HG02571 (cell line): Measurements from ENCODE around the gene SMIM20.

ENCODE experiments used
- ATAC-seq: cut with Tn5 transposase; IDR thresholded peaks from one replicate; pipeline ENCODE4 v1.9.1; 2021; ENCODE audit warnings: mild to moderate bottlenecking, moderate library complexity; ENCODE audit not compliant: unreplicated experiment

The SMIM20 gene

DNA sequence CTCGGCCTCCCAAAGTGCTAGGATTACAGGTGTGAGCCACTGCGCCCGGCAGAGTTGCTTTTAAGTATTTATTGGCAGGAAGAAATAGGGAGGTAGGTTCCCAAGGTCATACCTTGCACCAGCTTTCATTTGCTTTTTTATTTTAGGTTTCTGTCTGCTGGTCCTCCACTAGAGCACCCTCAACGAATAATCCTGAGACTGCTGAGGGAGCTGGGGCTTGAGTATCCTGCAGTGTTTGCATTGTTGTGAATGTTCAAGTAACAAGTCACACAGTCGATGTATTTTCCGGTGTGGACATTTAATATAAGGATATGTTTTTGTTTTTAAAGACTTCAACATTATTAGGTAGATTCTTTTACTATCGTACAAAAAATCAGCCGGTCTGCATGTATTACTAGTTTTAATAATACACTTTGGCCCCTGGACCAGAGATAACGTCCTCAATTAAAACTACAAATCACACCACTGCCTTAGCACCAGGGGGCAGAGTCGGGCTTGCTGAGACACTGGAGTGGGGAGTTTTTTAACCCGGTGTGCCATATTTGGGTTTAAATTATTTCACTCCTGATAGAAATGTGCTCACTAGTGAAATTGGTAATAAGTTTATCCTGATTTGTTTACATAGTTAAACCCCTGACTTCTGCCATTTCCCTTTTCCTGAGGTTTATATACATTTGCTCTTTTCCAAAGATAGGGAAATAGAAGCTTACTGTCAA is 11.6 kb downstream of the SMIM20 start:
- peak; percentile 75 for ATAC-seq

DNA sequence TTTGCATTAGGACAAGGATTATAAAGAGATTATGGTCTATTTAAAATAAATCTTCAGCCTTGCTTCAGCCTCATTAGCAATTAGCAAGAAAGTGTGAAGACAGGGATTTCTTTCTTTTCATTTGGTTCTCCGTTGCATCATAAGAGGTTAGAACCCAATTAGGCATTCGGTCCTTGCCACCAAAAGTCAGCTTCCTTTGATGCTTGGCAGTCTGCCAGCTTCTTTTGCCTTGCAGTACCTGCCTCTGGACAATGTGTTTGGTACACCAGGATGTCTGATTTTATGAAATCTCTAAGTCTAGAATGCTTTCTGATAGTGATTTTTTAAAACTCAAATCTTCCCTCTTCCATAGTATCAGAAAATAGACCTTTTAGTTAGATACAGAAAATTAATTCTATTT is 12.4 kb downstream of the SMIM20 start:
- no peak for ATAC-seq

DNA sequence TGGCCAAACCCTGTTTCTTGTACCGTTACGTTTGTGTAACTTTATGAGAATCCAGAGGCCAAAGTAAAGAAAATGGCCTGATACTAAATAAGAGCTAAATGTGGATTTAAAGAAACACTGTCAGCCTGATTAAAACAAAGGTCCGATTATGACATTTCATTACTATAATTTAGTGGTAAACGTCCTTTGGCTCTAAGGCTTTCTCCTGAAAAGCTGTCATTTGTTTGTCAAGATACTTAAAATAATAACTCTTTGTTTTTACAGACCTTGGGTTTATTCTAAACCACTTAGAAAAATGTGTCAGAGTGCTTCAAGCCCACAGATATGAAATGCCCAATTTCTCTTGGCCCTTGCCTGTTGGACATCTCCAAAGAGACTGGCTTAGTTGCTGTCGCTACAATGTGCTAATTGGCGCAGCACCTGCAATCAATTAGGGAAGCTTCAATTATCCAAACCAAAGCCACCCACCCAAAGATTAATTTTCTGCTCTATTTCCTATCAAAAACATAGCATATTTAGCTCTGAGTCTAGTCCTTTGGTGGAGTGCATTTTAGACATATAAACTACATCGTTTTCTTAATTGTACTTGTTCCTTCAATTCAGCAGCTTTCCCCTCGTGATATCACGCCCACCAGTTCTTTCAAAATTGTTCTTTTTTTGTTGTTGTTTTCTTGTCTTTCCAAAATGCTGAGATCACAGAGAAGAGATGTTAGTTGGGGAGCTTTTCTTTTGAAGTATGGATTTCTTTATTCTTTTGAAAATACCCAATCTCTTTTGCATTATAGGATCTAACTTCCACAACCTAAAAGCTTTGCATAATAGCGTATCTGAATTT is 13.6 kb downstream of the SMIM20 start:
- ATAC-seq = no peak

DNA sequence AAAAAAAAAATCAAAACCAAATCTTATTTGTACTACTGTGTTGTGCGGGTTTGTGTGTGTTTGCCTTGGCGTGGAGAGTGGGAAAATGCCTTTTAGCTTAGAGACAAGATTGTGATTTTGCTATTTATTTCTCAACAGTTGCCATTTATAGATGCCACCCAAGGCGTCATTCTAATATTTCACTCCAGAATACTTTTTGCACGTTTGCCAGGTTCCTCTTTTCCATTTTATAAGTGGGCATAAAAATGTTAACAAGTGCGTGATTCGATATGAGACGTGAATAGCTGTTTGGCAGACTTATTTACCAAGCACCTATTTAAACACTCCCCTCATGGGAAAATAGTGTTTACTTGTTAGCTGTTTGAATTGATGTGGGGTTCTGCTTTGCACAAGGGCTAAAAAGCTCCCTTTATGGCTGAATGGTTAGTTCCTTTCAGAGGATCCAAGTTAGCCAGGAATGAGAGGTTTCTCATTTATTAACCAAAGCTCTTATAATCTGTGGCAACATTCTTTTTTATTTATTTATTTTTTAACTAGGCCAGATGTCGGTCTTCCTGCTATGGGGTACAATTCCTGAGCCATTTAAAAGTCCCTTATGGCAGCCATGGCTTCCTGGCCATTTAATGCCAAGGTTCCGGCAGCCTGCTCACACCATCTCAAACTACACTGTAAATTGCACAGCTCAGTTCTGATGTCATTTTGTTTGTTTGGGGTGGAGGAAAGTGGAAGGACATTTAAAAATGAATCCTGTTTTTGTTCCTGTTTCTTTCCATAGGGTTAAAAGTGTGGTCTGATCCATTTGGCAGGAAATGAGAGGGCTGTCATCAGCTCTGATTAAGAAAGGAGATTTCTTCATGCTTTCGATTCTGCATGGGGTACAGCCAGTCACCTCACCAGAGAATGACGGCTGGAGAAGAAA is 14.6 kb downstream of the SMIM20 start:
- no peak for ATAC-seq

DNA sequence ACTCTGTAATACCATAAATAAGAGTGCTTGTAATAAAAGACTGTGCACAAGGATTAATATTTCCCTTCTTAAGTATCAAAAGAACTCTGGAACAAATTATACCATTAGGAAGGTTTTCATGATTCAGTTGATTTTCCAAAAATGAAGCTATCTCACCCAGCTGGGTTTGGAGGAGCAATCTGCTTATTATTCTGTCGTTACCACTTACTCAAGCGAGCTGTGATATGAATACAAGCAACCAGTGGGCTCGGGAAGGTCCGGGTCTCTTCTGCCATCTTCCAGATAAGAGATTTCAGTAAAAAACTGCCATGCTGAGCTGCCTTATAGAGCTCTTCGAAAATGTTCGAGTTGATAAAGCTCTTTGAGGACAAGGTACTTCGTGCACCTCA is 15.3 kb downstream of the SMIM20 start:
- no peak for ATAC-seq

DNA sequence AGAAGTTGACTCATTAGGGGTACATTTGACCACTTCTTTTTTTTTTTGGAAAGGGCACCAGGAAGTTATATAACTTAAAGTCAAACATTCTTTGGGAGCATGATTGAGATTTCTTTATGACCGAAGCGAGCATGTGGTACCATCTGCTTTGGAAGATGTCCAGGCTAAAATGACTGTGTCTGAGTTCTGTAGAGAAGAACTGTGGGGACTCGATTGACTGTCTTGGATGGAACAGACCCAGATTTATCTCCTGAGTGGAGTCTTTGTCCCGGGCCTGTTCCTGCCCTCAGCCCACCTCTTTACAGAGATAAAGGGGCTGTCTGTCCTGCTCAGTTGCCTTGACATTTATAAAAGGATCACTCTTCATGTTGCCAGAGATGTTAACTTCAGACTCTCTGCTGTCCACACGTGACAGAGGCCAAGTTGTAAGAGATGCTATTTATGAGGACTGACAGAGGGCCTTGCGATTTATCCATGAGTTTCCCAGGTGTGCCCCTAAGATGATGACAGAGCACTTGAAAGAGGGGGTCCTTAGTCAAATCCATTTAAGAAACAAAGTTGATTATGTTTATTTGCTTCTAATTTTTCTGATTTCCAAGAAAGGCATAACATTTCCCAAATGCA is 16.8 kb downstream of the SMIM20 start:
- ATAC-seq = no peak

DNA sequence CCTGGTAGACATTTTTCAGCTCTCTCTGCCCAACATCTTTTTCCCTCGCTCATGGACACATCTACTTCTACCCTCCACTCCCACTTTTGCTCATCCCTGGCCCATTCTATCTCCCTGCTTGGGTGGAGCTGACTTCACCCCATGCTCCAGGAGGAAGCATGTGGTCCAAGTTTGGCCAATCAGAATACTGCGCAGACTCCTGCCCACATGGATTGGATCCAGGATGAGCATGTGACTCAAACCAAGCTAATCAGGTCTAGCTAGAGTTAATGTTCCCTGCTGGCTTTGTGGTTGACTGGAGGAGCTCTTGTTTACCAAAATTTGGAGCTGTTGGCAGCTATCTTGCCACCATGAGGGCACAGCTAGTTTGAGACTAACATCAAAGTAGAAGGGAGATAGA is 22.7 kb downstream of the SMIM20 start:
- ATAC-seq = no peak

DNA sequence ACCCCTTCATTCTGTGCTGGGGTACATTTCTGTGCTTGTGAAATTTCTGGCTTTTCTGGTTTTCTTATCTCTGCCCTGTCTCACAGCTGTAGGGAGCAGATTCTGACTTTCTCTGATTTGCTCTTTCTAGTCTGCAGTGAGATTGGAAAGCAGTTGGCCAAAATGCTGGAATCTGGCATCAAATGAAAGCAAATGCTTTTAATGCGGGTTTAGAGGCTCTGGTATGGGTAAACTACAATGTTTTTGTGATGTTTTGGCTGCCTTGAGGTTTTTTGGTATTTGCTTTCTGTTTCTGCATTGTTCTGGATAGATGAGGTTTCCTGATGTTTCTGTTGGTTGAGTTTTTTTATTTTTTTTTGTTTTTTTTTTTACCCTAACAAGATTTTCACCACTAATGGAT is 23.8 kb downstream of the SMIM20 start:
- no peak for ATAC-seq

DNA sequence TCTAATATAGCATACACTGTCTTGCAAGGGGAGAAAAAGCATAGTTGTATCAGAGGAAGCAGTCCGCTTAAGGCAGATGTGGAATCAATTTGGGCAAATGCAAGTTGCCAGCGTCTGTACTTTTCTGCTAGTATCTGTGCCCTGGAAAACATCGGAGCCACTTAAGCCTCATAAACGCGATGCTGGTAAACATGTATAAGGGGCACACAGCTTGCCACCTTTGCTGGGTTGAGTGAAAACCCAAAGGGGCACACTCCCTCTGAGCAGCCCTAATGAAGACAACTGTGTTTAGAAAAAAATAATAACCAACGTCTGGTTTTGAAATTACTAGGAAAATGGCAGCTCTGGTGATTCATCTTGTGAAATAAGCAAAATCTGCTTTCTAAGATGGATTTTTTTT is 24.3 kb downstream of the SMIM20 start:
- ATAC-seq = peak; percentile 32

DNA sequence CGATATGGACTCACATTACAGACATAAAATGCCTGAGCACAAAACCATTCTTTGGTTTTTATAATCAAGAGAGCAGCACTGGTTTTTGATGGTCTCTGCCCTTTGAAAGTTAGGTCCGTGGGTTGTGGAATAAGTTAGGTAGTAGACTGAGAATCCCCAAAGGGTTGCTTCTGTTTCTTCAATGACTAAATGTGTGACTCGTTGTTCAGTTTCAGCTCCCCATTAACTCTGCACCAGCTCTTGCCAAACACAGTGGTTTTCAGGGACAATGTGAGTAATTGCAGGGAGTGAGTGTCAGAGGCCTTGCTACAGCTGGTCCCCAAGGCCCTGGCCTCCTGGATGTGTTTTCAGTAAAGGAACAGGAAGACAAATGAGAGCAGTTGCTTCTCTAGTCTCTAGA is 24.8 kb downstream of the SMIM20 start:
- ATAC-seq = peak; percentile 81

DNA sequence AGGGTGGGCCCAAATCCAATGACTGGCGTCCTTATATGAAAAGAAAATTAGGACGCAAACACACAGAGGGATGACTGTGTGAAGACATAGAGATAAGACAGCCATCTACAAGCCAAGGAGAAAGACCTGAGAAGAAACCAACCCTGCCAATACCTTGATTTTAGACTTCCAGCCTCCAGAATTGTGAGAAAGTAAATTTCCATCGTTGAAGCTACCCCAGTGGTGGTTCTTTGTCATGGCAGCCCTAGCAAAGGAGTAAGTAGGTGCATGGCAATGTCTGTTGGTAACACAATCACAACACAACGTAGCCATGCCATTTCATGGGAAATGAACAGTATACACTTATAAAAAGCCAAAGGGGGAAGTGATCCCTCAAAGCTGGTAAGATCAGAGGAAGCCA is 25.3 kb downstream of the SMIM20 start:
- ATAC-seq = no peak

DNA sequence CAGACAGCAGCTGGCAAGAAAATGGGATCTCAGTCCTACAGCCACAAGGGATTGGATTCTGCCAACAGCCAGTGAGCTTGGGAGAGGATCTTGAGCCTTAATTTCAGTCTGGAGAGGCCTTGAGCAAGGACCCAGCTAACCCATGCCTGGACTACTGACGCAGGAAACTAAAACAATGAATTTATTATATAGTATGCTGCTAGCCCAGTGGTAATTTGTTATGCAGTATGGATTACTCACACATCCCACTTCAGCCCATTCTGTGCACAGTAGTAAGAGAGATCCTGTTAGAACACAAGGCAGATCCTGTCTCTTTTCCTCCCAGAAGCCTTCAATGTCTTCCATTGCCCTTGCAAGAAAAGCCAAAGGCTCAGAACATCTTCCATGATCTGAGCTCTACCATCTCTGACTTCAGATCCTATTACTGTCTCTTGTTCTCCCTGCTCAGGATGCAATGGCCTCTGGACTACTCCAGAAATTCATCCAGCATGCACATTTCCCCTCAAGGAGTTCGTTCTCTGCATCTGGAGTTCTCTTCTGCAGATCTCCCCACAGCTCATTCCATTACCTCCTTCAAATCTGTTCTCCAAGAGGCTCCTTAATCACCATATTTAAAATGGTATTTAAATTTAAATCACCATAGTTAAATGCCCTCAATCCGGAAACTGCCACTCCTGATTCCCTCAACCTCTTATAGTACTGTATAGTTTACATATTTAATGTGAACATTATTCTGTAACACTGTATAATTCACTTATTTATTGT is 27.6 kb downstream of the SMIM20 start:
- no peak for ATAC-seq

DNA sequence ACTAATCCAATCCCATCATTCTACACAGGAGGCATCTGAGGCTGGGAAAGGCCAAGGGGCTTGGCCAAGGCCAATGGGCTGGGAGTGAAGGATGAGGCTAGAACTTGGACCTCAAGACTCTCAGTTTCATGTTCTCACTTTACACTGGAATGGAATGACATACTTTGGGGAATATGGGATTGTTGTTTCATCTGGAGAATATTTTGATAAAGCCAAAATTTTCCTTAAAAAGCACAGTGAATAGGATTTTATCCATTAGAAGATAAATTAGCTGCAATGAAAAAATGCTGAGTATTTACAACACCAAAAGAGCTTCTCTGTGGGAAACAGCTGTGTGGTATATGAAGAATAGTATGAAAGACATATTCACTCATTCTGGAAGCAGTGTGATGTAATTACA is 29.3 kb downstream of the SMIM20 start:
- no peak for ATAC-seq

DNA sequence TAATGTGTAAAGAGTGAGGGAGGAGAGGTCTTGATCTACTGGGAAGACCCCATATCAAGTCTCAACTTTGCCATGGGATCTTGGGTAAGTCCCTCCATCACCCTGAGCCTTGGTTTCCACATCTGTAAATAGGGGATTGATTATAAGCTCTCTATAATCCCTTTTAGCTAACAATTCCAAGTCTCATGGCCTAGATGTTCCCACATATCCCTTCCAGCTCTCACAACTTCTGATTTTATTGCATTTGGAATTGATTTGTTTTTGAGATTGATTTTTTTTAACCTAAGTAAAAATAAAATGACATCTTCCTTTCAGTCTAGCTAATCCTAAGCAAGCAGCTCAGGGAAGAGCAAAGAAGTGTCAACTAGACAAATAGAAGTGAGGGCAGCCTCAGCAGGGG is 29.8 kb downstream of the SMIM20 start:
- ATAC-seq = no peak

DNA sequence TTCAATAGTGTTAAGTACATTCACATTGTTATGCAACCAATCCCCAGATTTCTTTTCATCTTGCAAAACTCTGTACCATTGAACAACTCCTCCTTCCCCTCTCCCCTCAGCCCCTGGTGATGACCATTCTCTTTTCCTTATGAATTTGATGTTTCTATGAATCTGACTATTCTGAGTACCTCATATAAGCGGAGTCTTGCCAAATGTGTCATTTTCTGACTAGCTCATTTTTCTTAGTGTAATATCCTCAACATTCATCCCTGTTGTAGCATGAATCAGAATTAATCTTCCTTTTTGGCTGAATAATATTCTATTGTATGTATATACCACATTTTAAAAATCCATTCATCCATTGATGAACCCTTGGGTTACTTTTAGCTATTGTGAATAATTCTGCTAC is 34.0 kb downstream of the SMIM20 start:
- ATAC-seq = no peak

DNA sequence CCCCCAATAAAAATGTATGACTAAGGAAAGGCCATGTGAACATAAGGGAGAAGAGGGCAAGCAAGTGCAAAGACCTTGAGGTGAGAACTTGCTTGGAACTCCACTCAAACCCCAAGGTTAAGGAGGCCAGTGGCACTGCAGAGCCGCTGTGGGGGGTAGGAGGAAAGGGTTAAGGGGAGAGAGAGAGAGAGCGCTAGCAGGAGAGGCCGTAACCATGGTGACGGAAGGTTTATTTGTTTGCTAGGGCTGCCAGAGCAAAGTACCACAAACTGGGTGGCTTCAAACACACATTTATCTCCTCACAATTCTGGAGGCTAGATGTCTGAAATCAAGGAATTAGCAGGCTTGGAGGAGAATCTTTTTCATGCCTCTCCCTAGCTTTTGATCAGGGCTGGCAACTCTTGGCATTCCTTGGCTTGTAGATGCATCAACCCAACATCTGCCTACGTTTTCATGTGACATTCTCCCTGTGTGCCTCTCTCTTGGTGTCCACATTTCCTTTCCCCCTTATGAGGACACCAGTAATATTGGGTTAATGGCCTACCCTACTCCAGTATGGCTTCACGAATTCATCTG is 35.2 kb downstream of the SMIM20 start:
- no peak for ATAC-seq

DNA sequence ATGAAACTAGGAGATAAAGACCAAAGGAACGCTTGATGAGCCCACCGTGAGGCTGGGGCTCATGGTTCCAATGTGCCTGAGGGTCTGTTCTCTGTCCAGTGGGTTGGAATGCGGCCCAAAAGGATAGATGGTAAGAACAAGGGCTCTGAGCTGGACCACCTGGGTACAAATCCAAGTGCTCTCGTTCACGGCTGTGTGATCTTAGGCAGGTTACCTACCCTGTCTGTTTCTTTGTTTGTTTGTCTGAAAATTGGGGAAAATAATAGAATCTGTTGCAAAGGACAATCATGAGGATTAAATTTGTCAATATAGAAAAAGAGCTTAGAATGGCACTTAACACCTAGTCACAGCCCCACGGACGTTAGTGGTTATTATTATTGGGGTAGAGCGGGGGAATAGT is 36.0 kb downstream of the SMIM20 start:
- ATAC-seq = no peak

DNA sequence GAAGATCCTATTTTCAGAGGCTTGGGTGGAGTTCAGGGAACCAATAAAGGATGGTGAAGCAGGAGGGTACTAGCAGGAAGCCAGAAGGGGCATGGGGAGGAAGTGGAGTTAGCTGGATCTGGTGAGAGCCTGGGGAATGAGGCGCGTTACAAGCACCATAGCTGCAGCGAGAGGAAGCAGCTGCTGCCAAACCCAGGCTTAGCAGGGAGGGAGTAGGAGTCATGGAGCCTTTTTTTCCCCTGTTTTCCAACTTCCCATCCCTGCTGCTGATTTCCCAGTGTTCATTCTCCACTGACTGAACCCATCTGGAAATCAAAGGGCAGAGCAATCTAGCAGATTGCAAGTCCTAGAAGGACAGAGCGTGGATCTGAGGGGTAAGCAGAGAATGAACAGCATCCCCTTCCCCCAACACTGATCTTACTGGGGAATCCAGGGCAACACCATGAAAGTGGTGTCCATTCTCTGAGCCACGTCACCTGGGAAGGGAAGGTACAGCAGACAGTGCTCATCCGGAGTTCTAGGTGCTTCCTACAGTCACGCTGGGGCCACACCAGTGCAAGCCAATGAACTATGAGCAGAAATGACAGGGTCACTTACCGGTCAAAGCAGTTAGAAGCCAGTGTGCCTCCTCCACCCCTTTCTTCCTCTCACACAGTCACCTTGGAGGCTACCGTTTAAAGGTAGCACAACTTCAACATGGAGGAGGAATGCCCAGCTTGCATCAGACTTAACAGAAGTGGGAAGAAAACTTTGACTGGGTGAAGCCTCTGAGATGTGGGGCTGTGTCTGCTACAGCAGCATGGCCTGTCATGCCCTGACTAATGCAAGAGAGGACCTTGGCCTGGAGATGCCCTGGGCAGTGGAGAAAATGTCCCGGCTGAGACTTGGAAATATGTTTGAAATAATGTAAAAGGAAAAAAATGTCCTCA is 36.7 kb downstream of the SMIM20 start:
- ATAC-seq = no peak
